ENCODE measurements around the gene LRRC14B. TPM values are rescaled to one million over a fixed set of nuclear protein-coding genes. Genes with fewer than 3 reads are reported as not detected.

The LRRC14B gene
- total RNA-seq, 1 donor from 2014 or later = 93.4 TPM

DNA sequence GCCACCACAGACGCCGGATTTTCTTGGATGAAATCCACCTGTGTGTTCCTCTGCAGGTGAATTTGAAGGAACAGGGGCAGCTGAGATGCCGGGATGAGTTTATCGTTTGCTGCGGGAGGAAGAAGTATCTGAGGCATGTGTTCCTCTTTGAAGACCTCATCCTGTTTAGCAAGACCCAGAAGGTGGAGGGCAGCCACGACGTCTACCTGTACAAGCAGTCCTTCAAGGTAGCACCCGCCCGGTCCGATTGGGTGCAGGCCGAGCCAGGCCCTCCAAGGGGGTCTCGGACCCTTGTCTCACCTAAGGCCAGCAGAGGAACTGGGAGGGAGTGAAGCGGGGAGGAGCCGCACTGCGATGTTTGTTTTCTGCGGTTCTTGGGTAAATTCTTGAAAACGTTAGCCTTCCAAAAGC lies 18.4 kb upstream of the LRRC14B start:
- Histone ChIP-seq H3K4me3 (no peak overlapping the region), H3K27ac (replicated peaks) (no peak overlapping the region), H3K27me3 (ENCODE audit: low read depth) (peaks cover 7% of the 10 kb centered on the region), H3K36me3 (no peaks in the 10 kb centered on the region), H3K9me3 (replicated peaks) (no peaks in the 10 kb centered on the region), H3K4me1 (peaks cover 20% of the 10 kb centered on the region)
- no peak for DNase-seq
- intact Hi-C loops (cut with micrococcal nuclease) = no loop called here
- TF ChIP-seq, protein P1, sequence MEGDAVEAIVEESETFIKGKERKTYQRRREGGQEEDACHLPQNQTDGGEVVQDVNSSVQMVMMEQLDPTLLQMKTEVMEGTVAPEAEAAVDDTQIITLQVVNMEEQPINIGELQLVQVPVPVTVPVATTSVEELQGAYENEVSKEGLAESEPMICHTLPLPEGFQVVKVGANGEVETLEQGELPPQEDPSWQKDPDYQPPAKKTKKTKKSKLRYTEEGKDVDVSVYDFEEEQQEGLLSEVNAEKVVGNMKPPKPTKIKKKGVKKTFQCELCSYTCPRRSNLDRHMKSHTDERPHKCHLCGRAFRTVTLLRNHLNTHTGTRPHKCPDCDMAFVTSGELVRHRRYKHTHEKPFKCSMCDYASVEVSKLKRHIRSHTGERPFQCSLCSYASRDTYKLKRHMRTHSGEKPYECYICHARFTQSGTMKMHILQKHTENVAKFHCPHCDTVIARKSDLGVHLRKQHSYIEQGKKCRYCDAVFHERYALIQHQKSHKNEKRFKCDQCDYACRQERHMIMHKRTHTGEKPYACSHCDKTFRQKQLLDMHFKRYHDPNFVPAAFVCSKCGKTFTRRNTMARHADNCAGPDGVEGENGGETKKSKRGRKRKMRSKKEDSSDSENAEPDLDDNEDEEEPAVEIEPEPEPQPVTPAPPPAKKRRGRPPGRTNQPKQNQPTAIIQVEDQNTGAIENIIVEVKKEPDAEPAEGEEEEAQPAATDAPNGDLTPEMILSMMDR (IDR thresholded peaks at IDR 0.05; ENCODE audit: borderline replicate concordance) = no peak

DNA sequence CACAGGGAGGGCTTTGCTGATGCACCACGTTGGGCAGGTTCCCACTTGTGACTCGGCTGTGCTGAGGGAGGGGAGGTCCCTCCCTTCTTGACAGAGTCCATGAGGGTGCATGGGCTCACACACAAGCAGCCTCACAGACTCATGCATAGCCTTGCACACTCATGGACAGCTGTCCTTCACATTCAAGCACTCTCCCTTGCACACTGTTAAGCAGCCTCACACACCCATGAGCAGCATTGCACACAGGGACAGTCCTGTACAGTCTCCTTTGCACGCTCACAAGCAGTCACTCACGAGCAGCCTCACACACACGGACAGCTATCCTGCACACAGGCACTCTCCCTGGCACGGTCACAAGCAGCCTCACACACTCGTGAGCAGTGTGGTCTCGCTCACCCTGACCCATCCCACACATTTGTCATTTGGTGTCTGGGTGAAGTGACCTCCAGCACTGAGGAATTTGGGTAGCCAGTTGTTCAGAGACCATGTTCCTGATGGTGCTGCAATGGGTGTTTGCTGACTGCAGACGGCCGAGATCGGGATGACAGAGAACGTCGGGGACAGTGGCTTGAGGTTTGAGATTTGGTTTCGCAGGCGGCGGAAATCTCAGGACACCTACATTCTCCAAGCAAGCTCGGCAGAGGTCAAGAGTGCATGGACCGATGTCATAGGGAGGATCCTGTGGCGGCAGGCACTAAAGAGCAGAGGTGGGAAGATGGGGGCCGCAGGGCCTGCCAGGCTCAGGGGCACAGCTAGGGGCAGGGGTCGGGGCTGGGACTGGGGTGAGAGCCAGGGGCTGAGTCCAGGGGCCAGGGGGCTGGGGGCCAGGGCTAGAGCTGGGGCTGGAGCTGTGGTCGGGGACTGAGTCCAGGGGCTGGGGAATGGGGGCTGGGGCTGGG lies 17.7 kb upstream of the LRRC14B start:
- TF ChIP-seq, protein P1 (IDR thresholded peaks at IDR 0.05; ENCODE audit: borderline replicate concordance) = no peak
- Histone ChIP-seq H3K27ac (replicated peaks) (no peak overlapping the region), H3K4me1 (peaks cover 14% of the 10 kb centered on the region), H3K4me3 (no peak overlapping the region), H3K36me3 (no peaks in the 10 kb centered on the region), H3K9me3 (replicated peaks) (no peaks in the 10 kb centered on the region), H3K27me3 (ENCODE audit: low read depth) (peaks cover 7% of the 10 kb centered on the region)
- intact Hi-C loops (cut with micrococcal nuclease) = no loop called here
- no peak for DNase-seq

GRCh38 chr5:174291-174600 lies 17.0 kb upstream of the LRRC14B start:
- TF ChIP-seq, protein P1 (IDR thresholded peaks at IDR 0.05; ENCODE audit: borderline replicate concordance) = no peak
- H3K36me3 ChIP-seq = no peaks in the 10 kb centered on the region
- H3K9me3 ChIP-seq (replicated peaks) = no peaks in the 10 kb centered on the region
- no peak for DNase-seq
- H3K4me3 ChIP-seq = no peak overlapping the region
- peaks cover 7% of the 10 kb centered on the region for H3K27me3 ChIP-seq (ENCODE audit: low read depth)
- H3K4me1 ChIP-seq = peaks cover 8% of the 10 kb centered on the region
- H3K27ac ChIP-seq (replicated peaks) = no peak overlapping the region
- intact Hi-C loops (cut with micrococcal nuclease) = no loop called here

GRCh38 chr5:174876-175465 lies 16.3 kb upstream of the LRRC14B start:
- H3K9me3 ChIP-seq (replicated peaks) = no peaks in the 10 kb centered on the region
- no peak overlapping the region for H3K27ac ChIP-seq (replicated peaks)
- peaks cover under 1% of the 10 kb centered on the region for H3K4me1 ChIP-seq
- TF ChIP-seq, protein P1 (IDR thresholded peaks at IDR 0.05; ENCODE audit: borderline replicate concordance) = no peak
- no peaks in the 10 kb centered on the region for H3K36me3 ChIP-seq
- no peak overlapping the region for H3K4me3 ChIP-seq
- H3K27me3 ChIP-seq (ENCODE audit: low read depth) = peaks cover 7% of the 10 kb centered on the region
- no peak for DNase-seq
- intact Hi-C loops (cut with micrococcal nuclease) = no loop called here

DNA sequence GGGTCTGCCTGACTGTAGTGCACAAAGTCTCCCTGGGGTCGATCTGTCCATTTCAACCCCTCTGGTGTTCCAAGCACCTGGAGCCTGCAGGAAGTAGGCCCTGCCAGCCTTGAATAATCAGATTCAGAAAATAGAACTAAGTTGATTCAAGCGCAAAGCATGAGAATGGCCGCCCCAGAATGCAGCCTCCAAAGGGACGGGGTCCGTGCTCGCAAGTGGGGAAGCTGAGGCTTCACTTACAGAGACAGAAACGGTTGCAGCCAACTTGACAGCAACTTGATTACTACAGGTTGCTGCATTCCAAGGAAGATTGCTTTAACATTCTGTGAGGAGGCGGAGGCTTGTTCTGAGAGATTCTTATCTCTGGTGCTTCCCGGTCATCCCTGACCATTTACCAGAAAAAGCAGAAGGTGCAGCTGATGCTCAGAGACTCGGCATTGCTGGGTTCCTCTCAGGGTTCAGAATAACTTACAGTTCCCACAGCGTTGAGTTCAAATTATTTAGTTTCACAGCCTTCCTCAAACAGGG lies 14.9 kb upstream of the LRRC14B start:
- Histone ChIP-seq H3K4me1 (peaks cover 11% of the 10 kb centered on the region), H3K27me3 (ENCODE audit: low read depth) (peaks cover 13% of the 10 kb centered on the region), H3K36me3 (no peaks in the 10 kb centered on the region), H3K27ac (replicated peaks) (no peak overlapping the region), H3K4me3 (no peak overlapping the region), H3K9me3 (replicated peaks) (no peaks in the 10 kb centered on the region)
- TF ChIP-seq, protein P1 (IDR thresholded peaks at IDR 0.05; ENCODE audit: borderline replicate concordance) = no peak
- intact Hi-C loops (cut with micrococcal nuclease) = no loop called here
- no peak for DNase-seq

Data from left ventricle myocardium inferior (tissue), 1 donor.